SK-N-SH (cell line): ENCODE measurements around the gene SH2D4B. TPM values are rescaled to one million over a fixed set of nuclear protein-coding genes. Genes with fewer than 3 reads are reported as not detected.

Experiments used
- CTCF ChIA-PET: fragments of 300-600, 350-600 bp; formaldehyde crosslinking; extraction: SDS; loops from one replicate; lab custom pipeline; 2021; lab: Yijun Ruan, JAX
- POLR2A ChIA-PET: fragments of 350-600 bp; sonication (Branson Sonifier 250); formaldehyde crosslinking; extraction: SDS; loops from one replicate; lab custom pipeline; 2020; ENCODE audit warnings: antibody characterized with exemption, inconsistent platforms; lab: Yijun Ruan, JAX
- DNase-seq: peaks from one replicate; pipeline ENCODE4 v3.0.0; 2012
- H2AFZ ChIP-seq: fragments of 200-600 bp; sonication (generic); 2 replicates; pipeline ENCODE4 v1.8.1; 2016; ENCODE audit warnings: antibody characterized with exemption, mild to moderate bottlenecking, low read depth
- H3F3A ChIP-seq: fragments of 200-600 bp; sonication (generic); replicated peaks from 2 replicates; pipeline ENCODE3; 2016; ENCODE audit warnings: antibody characterized with exemption, mild to moderate bottlenecking; ENCODE audit not compliant: insufficient read depth
- H3K27ac ChIP-seq, 2 experiments: fragments of 200-500 bp in 1 of 2; fragments of 200-600 bp in 1 of 2; sonication (Bioruptor generic) in 1 of 2; sonication (generic), shearing (Covaris generic) in 1 of 2; 2 replicates each; pipeline versions ENCODE4 v1.5.1 to v1.6.1; 2014 to 2016; ENCODE audit warnings: low read depth in 2 of 2, inconsistent platforms in 1 of 2, low read length in 1 of 2, mild to moderate bottlenecking in 1 of 2, mixed read lengths in 1 of 2
- H3K27me3 ChIP-seq: fragments of 200-600 bp; sonication (generic), shearing (Covaris generic); 2 replicates; pipeline ENCODE4 v1.6.1; 2016; ENCODE audit warnings: mixed run types; ENCODE audit not compliant: insufficient read depth
- H3K36me3 ChIP-seq, 2 experiments: fragments of 200-500 bp in 1 of 2; fragments of 200-600 bp in 1 of 2; sonication (Bioruptor generic) in 1 of 2; sonication (generic) in 1 of 2; replicated peaks in 1 of 2; 2 replicates each; pipeline versions ENCODE3 to v1.5.1; 2014 to 2016; ENCODE audit warnings: low read length in 1 of 2, mild to moderate bottlenecking in 1 of 2; ENCODE audit not compliant: insufficient read depth in 2 of 2, control insufficient read depth in 1 of 2
- H3K4me1 ChIP-seq, 2 experiments: fragments of 200-500 bp in 1 of 2; fragments of 200-600 bp in 1 of 2; sonication (Bioruptor generic) in 1 of 2; sonication (generic), shearing (Covaris generic) in 1 of 2; 2 replicates each; pipeline versions ENCODE4 v1.5.1 to v1.6.1; 2014 to 2016; ENCODE audit warnings: low read depth in 1 of 2, low read length in 1 of 2, mixed run types in 1 of 2; ENCODE audit not compliant: insufficient read depth in 2 of 2, control insufficient read depth in 1 of 2
- H3K4me2 ChIP-seq: fragments of 200-600 bp; sonication (generic), shearing (Covaris generic); 2 replicates; pipeline ENCODE4 v1.6.1; 2017; ENCODE audit warnings: mixed run types
- H3K4me3 ChIP-seq, 2 experiments: fragments of 200-500 bp in 1 of 2; fragments of 200-600 bp in 1 of 2; sonication (Bioruptor generic) in 1 of 2; sonication (generic), shearing (Covaris generic) in 1 of 2; 2 replicates each; pipeline versions ENCODE4 v1.5.1 to v1.8.1; 2014 to 2016; ENCODE audit warnings: low read depth in 2 of 2, inconsistent platforms in 1 of 2, low read length in 1 of 2, mild to moderate bottlenecking in 1 of 2, mixed read lengths in 1 of 2, moderate library complexity in 1 of 2
- H3K79me2 ChIP-seq: fragments of 200-600 bp; sonication (generic); 2 replicates; pipeline ENCODE4 v1.8.1; 2017; ENCODE audit warnings: mild to moderate bottlenecking; ENCODE audit not compliant: insufficient read depth
- H3K9ac ChIP-seq: fragments of 200-600 bp; sonication (generic); 2 replicates; pipeline ENCODE4 v1.6.1; 2017; ENCODE audit warnings: mixed run types
- H3K9me2 ChIP-seq: fragments of 200-600 bp; sonication (generic); 2 replicates; pipeline ENCODE4 v1.6.1; 2017; ENCODE audit warnings: mixed run types
- H3K9me3 ChIP-seq: fragments of 200-600 bp; sonication (generic); 2 replicates; pipeline ENCODE4 v1.6.1; 2017; ENCODE audit warnings: mixed run types, mild to moderate bottlenecking, moderate library complexity
- H4K20me1 ChIP-seq: fragments of 200-600 bp; sonication (generic); 2 replicates; pipeline ENCODE4 v1.6.1; 2017; ENCODE audit warnings: mild to moderate bottlenecking, mixed run types; ENCODE audit not compliant: insufficient read depth
- EP300 ChIP-seq, 2 experiments: IDR thresholded peaks; 2 replicates each; pipeline versions ENCODE4 v1.4.0 to v1.6.1; 2012; ENCODE audit warnings: borderline replicate concordance in 1 of 2, low read depth in 1 of 2, low read length in 1 of 2
- GABPA ChIP-seq: IDR thresholded peaks from 2 replicates; pipeline ENCODE4 v1.4.0; 2012; ENCODE audit warnings: low read depth, mild to moderate bottlenecking
- NRF1 ChIP-seq: IDR thresholded peaks from 2 replicates; pipeline ENCODE4 v1.6.1; 2012; ENCODE audit warnings: low read depth, mild to moderate bottlenecking, low read length
- POLR2AphosphoS5 ChIP-seq: IDR thresholded peaks from 2 replicates; pipeline ENCODE4 v1.6.1; 2012; ENCODE audit warnings: low read depth, low read length
- RCOR1 ChIP-seq: fragments of 150-350 bp; IDR thresholded peaks from 2 replicates; pipeline ENCODE4 v1.6.1; 2017; ENCODE audit warnings: antibody characterized with exemption, low read length
- RFX5 ChIP-seq: IDR thresholded peaks from 2 replicates; pipeline ENCODE4 v1.6.1; 2012; ENCODE audit warnings: mild to moderate bottlenecking, improper control_type of control experiment, low read length
- SIN3A ChIP-seq: IDR thresholded peaks from 2 replicates; pipeline ENCODE4 v1.6.1; 2012; ENCODE audit warnings: low read depth, mild to moderate bottlenecking, low read length, moderate library complexity, borderline replicate concordance
- TAF1 ChIP-seq: IDR thresholded peaks from 2 replicates; pipeline ENCODE4 v1.6.1; 2012; ENCODE audit warnings: low read depth, mild to moderate bottlenecking, low read length, moderate library complexity, borderline replicate concordance
- TCF12 ChIP-seq: IDR thresholded peaks from 2 replicates; pipeline ENCODE4 v1.4.0; 2012
- YY1 ChIP-seq: IDR thresholded peaks from 2 replicates; pipeline ENCODE4 v1.4.0; 2012; ENCODE audit warnings: low read depth, mild to moderate bottlenecking
- WGBS: methylation state at CpG from one replicate; pipeline ENCODE4 v1.1.6; 2017; ENCODE audit warnings: low lambda C conversion rate; 5-methylcytosine and 5-hydroxymethylcytosine counted together
- polyA plus RNA-seq, 3 experiments: library from polyadenylated mRNA; depleted of rRNA; stranded (reverse); fragments of >200 nt; gene quantifications; 2 replicates each; pipeline ENCODE4 v1.2.3, GENCODE V29; 2012
- TF ChIP-seq, protein P1 (sequence below): fragments of 150-350 bp; IDR thresholded peaks from 2 replicates; pipeline ENCODE4 v1.6.1; 2017; ENCODE audit warnings: antibody characterized with exemption, low read length, low read depth, borderline replicate concordance
- TF ChIP-seq, protein P2 (sequence below): IDR thresholded peaks from 2 replicates; pipeline ENCODE4 v1.4.0; 2012; ENCODE audit warnings: low read depth

SH2D4B gene
- polyA plus RNA-seq, 1 of the 3 experiments (the other 2 are of a cell fraction) = not detected

DNA sequence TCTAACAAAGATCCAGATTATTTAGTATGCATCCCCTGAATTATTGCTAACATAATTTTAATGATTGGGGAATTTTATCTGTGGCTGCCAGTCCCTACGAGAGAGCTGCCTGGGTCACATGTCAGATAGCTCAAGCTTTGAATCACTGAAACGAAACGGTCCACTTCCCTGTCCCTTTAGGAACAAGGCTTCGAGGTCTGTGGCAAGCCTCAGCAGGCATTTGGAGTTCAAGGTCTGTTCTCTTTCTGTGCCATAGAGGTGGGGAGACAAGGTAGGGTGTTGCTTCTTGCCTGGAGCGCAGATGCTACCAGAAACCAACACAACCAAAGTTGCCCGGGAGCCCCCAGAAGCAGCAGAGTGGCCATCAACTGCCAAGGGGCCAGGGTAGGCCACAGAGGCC lies 13.9 kb upstream of the SH2D4B start:
- peaks cover 3 to 18% of the 10 kb centered on the region in 2 experiments for H3K36me3 ChIP-seq
- no peaks in the 10 kb centered on the region for H3K79me2 ChIP-seq
- 94% methylated on average over 6 of the region's 6 CpGs for WGBS
- no peaks in the 10 kb centered on the region for H3K9me3 ChIP-seq
- no peak overlapping the region for H3K4me2 ChIP-seq
- no peaks in the 10 kb centered on the region for H4K20me1 ChIP-seq
- CTCF ChIA-PET = interaction anchor here (1.7 kb wide), 1 partner anchor 18 kb away, joined by 7 read pairs; no protein-coding TSS in a partner anchor
- POLR2A ChIA-PET = no interaction called here
- H3K4me1 ChIP-seq = no peaks in the 10 kb centered on the region
- H3K27ac ChIP-seq = no peak overlapping the region
- H3K9ac ChIP-seq = no peak overlapping the region
- no peaks in the 10 kb centered on the region for H3K27me3 ChIP-seq
- TF ChIP-seq, protein P1, sequence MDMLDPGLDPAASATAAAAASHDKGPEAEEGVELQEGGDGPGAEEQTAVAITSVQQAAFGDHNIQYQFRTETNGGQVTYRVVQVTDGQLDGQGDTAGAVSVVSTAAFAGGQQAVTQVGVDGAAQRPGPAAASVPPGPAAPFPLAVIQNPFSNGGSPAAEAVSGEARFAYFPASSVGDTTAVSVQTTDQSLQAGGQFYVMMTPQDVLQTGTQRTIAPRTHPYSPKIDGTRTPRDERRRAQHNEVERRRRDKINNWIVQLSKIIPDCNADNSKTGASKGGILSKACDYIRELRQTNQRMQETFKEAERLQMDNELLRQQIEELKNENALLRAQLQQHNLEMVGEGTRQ = no peak
- no peak for TF ChIP-seq GABPA
- no peak overlapping the region for H2AFZ ChIP-seq
- peaks cover 3% of the 10 kb centered on the region for H3F3A ChIP-seq
- H3K4me3 ChIP-seq = no peak overlapping the region
- DNase-seq = no peak
- no peaks in the 10 kb centered on the region for H3K9me2 ChIP-seq

DNA sequence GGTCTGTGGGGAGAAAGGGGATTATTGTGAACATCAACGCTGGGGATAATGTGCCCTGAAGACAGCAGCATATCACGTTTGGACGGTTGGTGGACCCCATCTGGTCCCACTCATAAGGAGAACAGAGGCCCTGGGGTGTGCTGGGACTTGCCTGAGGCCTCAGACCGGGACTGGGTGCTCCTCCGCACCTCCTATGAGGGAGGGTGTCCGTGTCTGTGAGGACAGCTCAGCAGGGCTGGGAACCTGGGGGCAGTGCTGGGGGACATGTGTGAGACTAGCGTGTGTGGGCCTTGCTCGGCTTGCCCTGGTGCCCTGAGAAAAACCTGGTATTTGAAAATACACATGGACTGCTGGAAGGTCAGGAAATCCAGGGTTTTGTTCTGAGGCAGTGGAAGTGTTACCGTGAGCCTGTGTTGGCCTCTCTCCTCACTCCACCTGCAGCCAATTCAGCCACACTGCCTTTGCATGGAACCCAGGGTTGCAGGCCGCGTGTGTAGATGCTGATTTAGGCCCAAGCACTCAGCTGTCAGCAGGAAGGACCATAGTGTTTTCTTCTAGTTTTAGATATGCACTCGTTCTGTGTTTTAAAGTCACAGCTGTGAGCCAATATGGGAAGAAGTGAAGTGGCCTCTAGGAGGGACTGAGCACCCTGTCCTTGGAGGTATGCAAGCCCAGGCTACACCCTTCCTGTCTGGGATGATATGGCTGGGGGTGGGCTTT lies 13.4 kb upstream of the SH2D4B start:
- Histone ChIP-seq H3K9ac (no peak overlapping the region), H3F3A (peaks cover 3% of the 10 kb centered on the region), H3K27me3 (no peaks in the 10 kb centered on the region), H3K79me2 (no peaks in the 10 kb centered on the region), H3K4me3 (no peak overlapping the region), H2AFZ (no peak overlapping the region), H3K36me3 (peaks cover 0 to 12% of the 10 kb centered on the region in 2 experiments), H3K4me1 (no peaks in the 10 kb centered on the region), H3K4me2 (no peak overlapping the region), H4K20me1 (no peaks in the 10 kb centered on the region), H3K27ac (no peak overlapping the region), H3K9me3 (no peaks in the 10 kb centered on the region), H3K9me2 (no peaks in the 10 kb centered on the region)
- DNase-seq = no peak
- TF ChIP-seq POLR2AphosphoS5 (0 out of 2 replicates have a peak, but pooled peaks have one; percentile 6), RCOR1 (no peak)
- POLR2A ChIA-PET = no interaction called here
- WGBS = 98% methylated on average over 7 of the region's 12 CpGs
- CTCF ChIA-PET = interaction anchor here (0.6 to 1.9 kb wide), 3 partner anchors 19 to 95 kb away, joined by 3 to 7 read pairs (median 5); no protein-coding TSS in a partner anchor

DNA sequence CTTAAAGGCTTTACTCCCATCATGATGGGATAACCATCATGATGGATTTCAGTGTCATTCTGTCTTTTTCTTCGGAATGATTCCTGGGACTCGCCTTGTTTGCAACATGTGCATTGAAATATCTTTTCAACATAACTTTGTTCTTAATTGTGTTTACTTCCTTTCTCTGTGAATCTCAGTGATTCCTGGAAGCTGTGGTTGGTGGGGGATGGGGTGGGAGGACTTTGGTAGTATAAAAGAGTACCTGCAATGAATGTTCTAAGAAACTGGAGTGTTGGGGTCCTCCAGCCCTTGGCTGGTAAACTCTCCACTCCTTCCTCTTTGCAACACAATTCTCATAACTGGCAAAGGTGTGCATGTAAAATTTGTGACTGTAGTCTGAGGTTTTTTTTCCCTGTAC lies 11.5 kb upstream of the SH2D4B start:
- WGBS = 88% methylated on average over 2 of the region's 2 CpGs
- Histone ChIP-seq H3K9me3 (no peaks in the 10 kb centered on the region), H3K79me2 (no peaks in the 10 kb centered on the region), H4K20me1 (no peaks in the 10 kb centered on the region), H3K4me1 (no peaks in the 10 kb centered on the region), H3K9me2 (no peaks in the 10 kb centered on the region), H3K36me3 (peaks cover 0 to 2% of the 10 kb centered on the region in 2 experiments), H3K4me2 (no peak overlapping the region), H3K27ac (no peak overlapping the region), H3K9ac (no peak overlapping the region), H3K4me3 (no peak overlapping the region), H3K27me3 (no peaks in the 10 kb centered on the region), H2AFZ (no peak overlapping the region), H3F3A (peaks cover 3% of the 10 kb centered on the region)
- no peak for DNase-seq
- ChIA-PET POLR2A (no interaction called here), CTCF (interaction anchor here (1.9 to 2.2 kb wide), 2 partner anchors 20 to 82 kb away, joined by 5 to 10 read pairs; no protein-coding TSS in a partner anchor)
- no peak for TF ChIP-seq TAF1
- TF ChIP-seq SIN3A = no peak
- TF ChIP-seq TCF12 = no peak
- TF ChIP-seq, protein P2, sequence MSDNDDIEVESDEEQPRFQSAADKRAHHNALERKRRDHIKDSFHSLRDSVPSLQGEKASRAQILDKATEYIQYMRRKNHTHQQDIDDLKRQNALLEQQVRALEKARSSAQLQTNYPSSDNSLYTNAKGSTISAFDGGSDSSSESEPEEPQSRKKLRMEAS = no peak
- TF ChIP-seq RFX5 = no peak
- no peak for TF ChIP-seq NRF1
- TF ChIP-seq GABPA = no peak
- TF ChIP-seq, protein P1 = no peak
- no peak for TF ChIP-seq EP300 (IDR thresholded peaks at IDR 0.05; ENCODE audit: borderline replicate concordance in 1 of 2, low read depth in 1 of 2, low read length in 1 of 2)
- TF ChIP-seq YY1 = no peak
